GM18858 (cell line): ENCODE data around the gene OTOGL.

ENCODE experiments used
- ATAC-seq: cut with Tn5 transposase; IDR thresholded peaks from one replicate; pipeline ENCODE4 v1.9.1; 2021; ENCODE audit not compliant: unreplicated experiment

Gene OTOGL

DNA sequence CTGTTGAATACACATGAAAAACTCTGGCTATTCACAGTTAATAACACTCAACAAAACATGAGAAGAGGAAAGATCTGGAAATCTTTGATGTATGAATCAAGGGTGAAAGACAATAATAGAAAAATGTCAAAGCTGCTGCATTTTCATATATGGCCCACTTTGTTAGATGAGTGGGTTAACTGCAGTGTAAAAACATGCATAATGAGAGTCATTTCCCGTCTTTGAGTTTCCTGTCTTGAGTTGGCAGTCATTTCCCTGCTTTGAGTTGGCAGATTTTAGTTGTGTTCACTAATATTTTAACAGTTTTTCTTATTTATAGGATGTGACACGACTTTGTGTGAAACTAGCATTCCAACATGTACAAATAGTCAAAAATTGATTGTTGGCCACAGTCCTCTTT lies 256.8 kb downstream of the OTOGL start:
- peak; percentile 53 for ATAC-seq

DNA sequence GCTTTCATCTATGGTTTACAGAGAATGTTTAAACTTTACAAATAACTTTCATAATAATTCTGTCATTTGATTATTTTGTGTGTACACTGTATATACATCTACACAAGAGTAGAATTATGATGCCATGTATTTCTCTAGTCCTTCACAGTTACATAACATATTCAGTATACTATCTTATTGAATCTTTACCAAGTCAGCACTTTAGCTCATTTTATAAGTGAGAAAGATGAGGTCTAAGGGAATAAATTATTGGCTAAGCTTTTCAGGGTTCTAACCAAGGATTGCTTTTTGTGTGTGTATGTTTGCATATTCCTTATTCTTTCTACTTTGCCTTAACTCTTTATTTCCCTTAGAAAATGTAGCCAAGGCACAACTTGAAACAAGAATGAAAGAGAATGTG lies 260.4 kb downstream of the OTOGL start:
- ATAC-seq, result no peak

DNA sequence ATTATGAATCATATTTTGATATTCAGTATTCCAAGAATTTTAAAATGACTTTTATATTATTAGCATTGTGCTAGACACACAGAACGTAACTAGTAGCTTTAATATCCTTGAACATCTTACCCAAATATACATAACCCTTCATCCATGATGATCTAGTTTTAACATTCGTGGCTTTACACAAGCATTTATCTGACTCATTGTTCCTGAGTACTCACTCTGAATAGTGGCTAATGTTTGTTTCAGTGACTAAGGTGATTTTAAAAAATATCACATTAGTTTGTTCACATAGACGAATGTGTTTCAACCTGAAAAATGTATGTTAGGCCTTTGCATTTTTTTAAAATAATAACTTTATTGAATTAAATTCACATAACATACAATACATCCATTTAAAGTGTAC lies 264.7 kb downstream of the OTOGL start:
- no peak for ATAC-seq

DNA sequence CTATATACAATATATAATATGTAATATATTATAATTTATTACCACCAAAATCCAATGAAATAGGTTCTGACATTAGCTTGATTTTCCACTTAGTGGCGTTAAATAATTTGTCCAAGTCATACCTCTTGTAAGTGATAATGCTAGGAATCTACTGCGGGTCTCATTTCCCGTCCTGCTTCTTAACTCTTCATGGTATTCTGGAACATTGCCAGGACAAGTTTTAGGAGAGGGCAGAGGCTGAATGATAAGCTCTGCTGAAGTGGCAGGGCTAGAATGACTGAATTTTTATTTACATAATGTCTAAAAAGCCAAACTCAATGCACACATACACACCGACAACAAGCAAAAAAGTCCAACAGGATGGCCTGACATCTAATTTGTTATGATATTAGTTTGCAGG lies 274.3 kb downstream of the OTOGL start:
- no peak for ATAC-seq

DNA sequence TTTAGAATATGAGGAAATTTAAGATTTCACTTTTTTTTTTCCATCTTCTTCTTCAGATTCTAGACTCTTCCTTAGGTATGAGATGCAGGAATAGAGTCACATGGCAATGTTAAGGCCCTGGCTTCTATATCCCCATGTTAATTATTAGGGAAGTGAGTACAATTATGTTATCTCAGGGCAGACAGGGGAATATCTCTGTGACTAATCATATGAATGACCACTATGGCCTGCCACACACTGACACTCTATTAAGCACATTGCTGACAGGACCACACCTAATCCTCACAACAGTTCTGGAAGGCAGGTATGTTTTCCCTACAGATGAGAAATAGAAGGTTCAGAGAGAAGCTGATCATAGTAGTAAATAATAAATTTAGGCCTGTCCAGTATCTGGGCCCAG lies 275.3 kb downstream of the OTOGL start:
- no peak for ATAC-seq

DNA sequence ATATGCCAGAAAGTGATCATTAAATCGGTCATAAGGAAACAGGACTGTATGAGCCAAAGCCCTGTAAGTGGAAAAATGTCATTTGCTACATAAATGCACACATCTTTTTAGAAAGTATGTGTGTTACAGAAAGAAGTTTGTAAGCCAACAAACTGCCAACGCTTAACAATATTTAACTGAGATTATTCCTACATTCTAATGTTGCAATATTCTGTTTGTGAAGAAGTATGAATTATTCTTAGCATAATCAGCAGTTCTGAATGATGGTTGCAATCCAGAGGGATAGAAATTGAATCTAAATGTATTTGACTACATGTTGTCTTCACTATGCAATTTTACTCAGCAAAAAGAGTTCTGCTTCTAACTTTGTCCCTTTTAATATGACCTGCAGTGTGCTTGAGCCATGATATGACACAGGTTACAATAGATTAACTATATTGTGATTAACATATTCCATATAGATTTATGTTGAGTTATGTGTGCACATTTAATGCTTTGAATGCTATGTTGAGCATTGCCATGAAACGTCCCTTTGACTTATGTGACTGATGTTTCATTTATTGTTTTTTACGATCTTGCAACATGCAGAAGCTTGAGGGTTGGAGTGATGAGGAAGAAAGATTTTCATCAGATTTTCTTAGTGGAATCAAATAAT lies 277.9 kb downstream of the OTOGL start:
- ATAC-seq, result no peak

DNA sequence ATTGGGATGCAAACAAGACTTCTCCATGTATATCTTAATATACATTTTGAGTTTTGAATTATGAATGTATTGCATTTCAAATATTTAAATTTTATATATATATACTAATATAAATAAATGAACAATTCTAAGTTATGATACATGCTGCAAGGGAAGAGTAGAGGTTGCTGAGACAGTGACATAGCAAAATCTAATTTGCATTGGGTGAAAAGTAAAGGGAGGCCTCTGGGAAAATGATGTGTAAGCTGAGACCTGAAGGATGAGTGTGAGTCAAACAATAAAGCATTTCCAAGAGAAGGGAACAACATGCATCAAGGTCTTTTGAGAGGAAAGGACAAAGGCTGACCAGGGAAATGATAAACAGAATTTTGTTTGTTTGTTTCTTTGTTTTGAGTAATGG lies 281.8 kb downstream of the OTOGL start:
- ATAC-seq, result no peak

DNA sequence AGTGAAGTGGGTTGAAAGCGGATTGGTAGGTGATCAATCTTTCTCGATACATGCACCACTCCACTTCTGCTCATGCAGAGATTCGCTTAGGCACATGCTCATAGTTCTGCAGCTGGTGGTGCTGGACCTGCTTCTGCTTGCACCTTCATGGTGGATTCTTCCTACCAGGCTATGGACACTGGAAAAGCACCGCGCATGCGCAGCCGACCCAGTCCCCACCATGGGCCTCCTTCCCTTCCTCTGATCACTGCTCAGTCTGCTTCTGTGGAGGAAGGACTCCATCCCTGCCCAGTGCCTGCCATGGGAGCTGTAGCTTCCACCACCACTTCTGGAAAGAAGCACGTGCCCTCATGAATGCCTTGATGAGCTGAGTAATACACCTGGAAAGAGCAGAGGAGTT lies 282.9 kb downstream of the OTOGL start:
- ATAC-seq, result no peak

DNA sequence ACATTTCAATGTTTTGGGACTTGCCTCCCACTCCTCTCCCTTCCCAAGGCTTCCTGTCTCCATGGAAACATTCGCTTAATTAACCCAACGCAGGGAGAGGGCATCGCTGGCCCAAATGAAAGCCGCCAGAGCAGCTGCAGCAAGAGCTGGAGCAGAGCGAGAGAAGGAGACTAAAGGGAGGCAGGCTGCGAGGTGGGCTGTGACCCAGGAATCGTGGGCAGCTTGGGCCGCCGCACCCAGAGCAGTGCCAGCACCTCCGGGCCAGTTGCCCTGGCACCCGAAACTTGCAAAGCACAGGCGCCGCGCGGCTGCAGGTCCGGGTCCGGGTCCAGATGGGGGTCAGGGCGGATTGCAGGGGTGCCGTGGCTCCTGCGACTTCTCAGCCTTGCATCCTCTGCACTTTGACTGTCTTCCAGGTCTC lies 301.2 kb downstream of the OTOGL start:
- no peak for ATAC-seq

DNA sequence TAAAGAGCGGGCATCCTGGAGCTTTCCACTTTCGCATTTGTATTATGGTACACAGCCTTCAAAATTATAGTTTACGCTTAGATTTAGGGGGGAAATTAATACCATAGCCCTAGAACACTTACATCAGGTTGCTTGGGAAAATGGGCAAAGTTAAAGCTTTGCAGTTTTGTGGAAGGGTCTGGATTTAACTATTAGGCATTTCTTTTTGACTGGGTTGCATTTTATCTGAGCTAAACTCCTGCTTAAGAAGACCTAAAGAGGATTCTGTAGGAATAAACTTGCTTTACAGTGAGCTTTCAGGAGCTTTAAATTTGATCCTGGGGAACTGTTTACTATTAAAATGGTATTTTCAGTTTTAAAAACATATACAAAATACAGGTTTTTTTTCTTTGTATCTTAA lies 301.9 kb downstream of the OTOGL start:
- no peak for ATAC-seq

DNA sequence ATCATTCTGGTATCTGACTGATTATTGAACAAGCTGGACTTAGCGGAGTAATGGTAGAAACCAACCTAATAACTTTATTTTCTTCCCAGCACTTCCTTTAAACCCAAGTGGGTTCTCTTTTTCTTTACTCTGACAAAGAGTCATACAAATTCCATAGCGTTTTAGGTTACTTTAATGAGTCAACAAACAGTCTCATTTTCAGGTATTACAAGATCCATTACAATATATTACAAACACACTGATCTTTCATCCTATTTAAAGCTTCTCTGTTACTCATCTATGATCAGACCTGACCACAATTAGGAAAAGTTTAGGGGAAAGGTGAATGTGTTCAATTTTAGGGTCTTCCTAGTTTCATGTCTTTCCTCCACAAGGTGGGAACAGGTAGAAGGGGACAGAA lies 305.3 kb downstream of the OTOGL start:
- no peak for ATAC-seq

DNA sequence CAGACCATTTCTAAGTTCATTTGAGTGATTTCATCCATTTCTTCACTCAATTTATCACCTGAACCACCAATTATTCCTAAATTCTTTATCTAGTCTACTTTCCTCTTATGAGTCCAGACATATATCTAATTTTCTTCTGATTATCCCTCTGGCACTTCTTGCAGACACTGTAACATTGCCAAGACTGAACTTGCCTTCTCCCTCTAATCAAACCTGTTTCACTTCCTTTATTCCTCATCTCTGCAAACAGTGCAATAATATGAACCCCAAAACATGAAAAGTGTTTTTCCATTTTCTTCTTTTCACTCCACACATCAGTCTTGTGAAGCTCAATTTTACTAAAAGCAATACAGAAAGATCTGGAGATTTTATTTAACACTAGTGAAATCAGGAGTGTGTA lies 306.9 kb downstream of the OTOGL start:
- no peak for ATAC-seq

DNA sequence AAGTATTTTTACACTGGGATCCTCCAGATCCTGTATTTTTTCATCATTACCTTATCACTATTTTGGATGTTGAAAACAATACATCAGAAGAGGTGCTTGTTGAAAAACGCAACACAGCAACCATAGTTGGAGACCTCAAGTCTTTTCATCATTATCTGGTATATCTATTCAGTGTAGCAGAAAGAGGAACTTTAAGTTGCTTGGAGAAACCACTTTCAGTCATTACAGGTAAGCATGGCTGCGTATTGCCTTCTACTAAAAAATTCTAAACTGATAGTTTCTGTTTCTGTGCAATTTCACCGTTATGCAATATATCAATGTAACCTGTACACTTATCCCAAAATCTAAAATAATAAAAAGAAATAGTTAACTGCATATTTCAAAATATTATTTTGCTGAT lies 312.4 kb downstream of the OTOGL start:
- peak; percentile 65 for ATAC-seq

DNA sequence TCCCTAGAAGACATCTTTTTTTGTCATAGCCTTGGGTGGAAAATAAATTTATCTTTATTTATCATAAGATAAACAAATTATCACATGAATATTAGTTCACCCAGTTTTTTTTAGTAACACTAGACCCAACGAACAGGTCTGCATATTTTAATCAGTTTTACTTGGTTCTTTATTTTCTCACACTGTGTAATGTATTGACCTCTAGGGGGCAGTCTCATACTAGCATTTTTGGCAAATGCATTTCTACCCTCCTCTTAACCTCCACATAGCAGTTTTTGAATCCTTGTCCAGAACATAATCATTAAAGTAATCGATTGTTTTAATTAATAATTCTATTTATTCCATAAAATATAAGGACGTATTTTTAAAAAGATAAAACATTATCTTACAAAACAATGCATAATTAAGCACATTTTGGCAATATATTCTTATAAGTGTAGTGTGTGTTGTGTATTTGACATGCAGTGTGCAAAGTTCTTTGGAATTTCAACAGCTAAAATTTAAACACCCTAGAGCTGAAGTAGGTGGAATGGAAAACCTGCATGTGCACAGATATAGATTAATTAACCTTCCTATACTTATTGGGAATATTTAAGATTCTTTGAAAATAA lies 313.1 kb downstream of the OTOGL start:
- ATAC-seq, result peak; percentile 70

DNA sequence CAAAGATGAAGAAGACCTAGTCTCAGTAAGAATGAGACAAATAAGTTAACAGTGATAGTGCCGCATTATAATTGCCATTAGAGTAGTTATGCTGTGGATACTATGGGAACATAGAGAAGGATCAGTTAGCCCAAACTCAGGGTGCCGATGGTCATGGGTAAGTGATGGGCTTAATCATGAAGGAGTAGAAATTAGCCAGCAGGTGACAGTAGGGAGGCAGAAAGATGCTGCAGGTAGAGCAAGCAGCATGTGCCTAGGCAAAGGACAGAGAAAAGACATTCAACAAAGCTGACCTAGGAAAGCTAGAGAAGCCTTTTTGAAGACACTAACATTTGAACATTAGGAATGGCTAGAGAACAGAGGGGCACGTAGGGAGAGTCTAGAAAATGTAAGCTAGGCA lies 314.1 kb downstream of the OTOGL start:
- no peak for ATAC-seq

DNA sequence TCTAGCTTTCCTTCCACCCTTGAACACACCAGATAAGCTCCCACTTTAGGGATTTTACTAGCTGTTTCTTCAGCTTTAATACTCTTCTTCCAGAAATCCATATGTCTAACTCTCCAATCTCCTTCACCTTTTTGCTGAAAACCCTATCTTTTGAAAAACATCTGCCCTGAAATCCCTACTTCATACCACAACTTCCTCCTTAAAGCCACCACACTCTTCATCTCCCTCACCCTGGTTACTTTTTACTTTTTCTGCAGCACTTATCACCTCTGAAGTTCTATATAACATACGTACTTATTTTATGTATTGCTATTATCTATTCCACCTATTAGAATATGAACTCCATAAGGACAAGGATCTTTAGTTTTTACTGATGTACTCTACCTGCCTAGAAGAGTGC lies 316.1 kb downstream of the OTOGL start:
- ATAC-seq, result no peak

DNA sequence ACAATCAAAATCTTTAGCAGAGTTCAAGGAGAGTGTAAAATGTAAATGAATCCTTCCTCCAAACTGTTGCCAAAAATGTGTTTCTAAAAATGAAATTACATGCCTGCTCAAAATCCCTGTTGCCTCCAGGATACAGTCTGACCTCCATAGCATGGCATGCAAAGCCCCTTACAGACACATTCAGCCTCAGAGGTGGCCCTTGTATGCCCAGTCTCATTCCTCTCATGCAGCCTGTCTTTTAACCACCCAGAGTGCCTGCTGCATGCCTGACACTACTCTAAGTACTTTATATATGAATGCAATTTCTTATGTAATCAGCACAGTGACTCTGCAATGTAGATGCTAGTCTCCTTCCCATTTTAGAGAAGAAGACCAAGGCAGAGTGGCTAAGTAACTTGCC lies 320.3 kb downstream of the OTOGL start:
- no peak for ATAC-seq

DNA sequence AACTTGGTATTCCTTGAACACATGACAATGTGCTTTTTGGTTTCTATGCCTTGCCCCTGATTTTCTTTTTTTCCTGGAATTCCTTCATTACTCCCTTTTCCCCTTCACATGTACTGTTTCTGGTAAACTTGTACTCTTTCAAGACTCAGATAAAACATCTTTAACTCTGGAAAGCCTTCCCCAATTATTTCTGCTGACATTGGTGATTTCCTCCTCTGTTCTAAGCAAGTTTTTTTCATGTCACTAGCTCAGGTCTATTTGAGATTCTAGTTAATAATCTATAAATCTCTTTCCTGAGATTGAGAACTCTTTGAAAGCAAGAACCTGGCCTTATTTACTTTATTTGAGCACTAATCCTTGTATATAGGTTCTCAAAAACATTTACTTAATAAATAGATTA lies 320.7 kb downstream of the OTOGL start:
- ATAC-seq, result no peak

DNA sequence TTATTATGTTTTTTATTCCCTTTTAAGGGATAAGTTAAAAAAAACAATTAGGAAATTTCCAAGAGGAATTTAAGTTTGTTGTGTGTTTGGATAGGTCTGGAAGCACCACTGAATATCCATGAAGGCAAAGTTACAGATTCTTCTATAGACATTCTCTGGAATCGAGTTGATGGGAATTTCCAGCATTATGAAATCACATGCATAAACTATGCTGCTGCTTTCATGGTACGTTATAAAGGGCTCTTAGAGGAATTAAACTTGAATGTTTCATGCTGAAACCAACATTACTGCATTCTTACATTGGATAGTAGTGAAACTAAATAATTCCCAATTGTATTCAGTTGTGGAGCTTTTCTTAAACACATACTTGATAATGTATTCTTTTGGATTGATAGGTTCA lies 323.2 kb downstream of the OTOGL start:
- no peak for ATAC-seq
